ENCODE data around the gene OR10H3.

GRCh38 chr19:15776264-15776663 lies 38.5 kb downstream of the OR10H3 start:
- TF ChIP-seq CTCF (IDR thresholded peaks at IDR 0.05): no peak
- TF ChIP-seq EP300 (IDR thresholded peaks at IDR 0.05): no peak

Data from ovary (tissue), 3 donors.